ENCODE measurements around the gene ADD2. TPM values are rescaled to one million over a fixed set of nuclear protein-coding genes. Genes with fewer than 3 reads are reported as not detected.

ADD2 gene
- total and polyA plus RNA-seq, 2 experiments from 2014 or later, result 4.7 to 40.0 TPM

- H3K4me3 ChIP-seq, result no peak overlapping the region
- no peaks in the 10 kb centered on the region for H3K9me3 ChIP-seq (ENCODE audit: low read depth)
- peaks cover 4% of the 10 kb centered on the region for H3K4me1 ChIP-seq (ENCODE audit: low read depth)
- H3K36me3 ChIP-seq, result no peaks in the 10 kb centered on the region
- TF ChIP-seq CTCF (IDR thresholded peaks at IDR 0.05; ENCODE audit: low read depth, low read length), result no peak
- H3K27ac ChIP-seq, result no peak overlapping the region
- DNase-seq (ENCODE audit: low read depth in 1 of 2, low spot score in 1 of 2), result no peak
- no peaks in the 10 kb centered on the region for H3K27me3 ChIP-seq
Observed at GRCh38 chr2:70608373-70608772, 159.6 kb downstream of the ADD2 start.

GRCh38 chr2:70607121-70607561 lies 160.9 kb downstream of the ADD2 start:
- Histone ChIP-seq H3K27me3 (no peaks in the 10 kb centered on the region), H3K9me3 (ENCODE audit: low read depth) (no peaks in the 10 kb centered on the region), H3K4me3 (no peak overlapping the region), H3K27ac (no peak overlapping the region), H3K4me1 (ENCODE audit: low read depth) (peaks cover 7% of the 10 kb centered on the region), H3K36me3 (no peaks in the 10 kb centered on the region)
- TF ChIP-seq CTCF (IDR thresholded peaks at IDR 0.05; ENCODE audit: low read depth, low read length), result no peak
- DNase-seq (ENCODE audit: low read depth in 1 of 2, low spot score in 1 of 2), result no peak

Other genes with a start within 250 kb of the ADD2 start
- gene TGFA, start 214.4 kb downstream of the ADD2 start, total RNA-seq, result 0.21 and 4.6 TPM in 2 replicates
- gene TGFA, start 214.4 kb downstream of the ADD2 start, polyA plus RNA-seq, result 0.44 TPM in 1 of 2 replicates, not detected in the other
- gene FIGLA, start 22.4 kb upstream of the ADD2 start, total RNA-seq, result not detected in 2 replicates
- gene FIGLA, start 22.4 kb upstream of the ADD2 start, polyA plus RNA-seq, result not detected in 2 replicates
- not detected in 2 replicates for gene CLEC4F, start 52.4 kb upstream of the ADD2 start, total RNA-seq
- not detected in 2 replicates for gene CLEC4F, start 52.4 kb upstream of the ADD2 start, polyA plus RNA-seq
- not detected in 2 replicates for gene CD207, start 67.6 kb upstream of the ADD2 start, total RNA-seq
- gene CD207, start 67.6 kb upstream of the ADD2 start, polyA plus RNA-seq, result not detected in 2 replicates
- 0.21 TPM in 1 of 2 replicates, not detected in the other for gene VAX2, start 132.4 kb upstream of the ADD2 start, total RNA-seq
- gene VAX2, start 132.4 kb upstream of the ADD2 start, polyA plus RNA-seq, result 0.30 TPM in 1 of 2 replicates, not detected in the other
- gene ATP6V1B1, start 167.7 kb upstream of the ADD2 start, total RNA-seq, result 0.81 and 3.0 TPM in 2 replicates
- gene ATP6V1B1, start 167.7 kb upstream of the ADD2 start, polyA plus RNA-seq, result 1.00 TPM in 1 of 2 replicates, not detected in the other
- gene ANKRD53, start 210.4 kb upstream of the ADD2 start, total RNA-seq, result 0.92 and 1.3 TPM in 2 replicates
- 0.99 and 1.4 TPM in 2 replicates for gene ANKRD53, start 210.4 kb upstream of the ADD2 start, polyA plus RNA-seq
- 13.9 and 19.8 TPM in 2 replicates for gene TEX261, start 226.7 kb upstream of the ADD2 start, total RNA-seq
- 22.3 and 31.5 TPM in 2 replicates for gene TEX261, start 226.7 kb upstream of the ADD2 start, polyA plus RNA-seq

All from cardiac muscle cell (in vitro differentiated cells and primary cell).